Colon (tissue), 2 donors: ENCODE results near the gene ARSA.
"Not testable (repeated sequence)": the region's sequence is repeated elsewhere in the genome, so short reads cannot be mapped to it uniquely, and the experiment has no call there.

ENCODE experiments used
- FAIRE-seq: peaks from 2 replicates; lab custom pipeline; 2012; peaks lifted over from hg19 to GRCh38; lab: Jason Lieb, UNC
- donor health status: control.
- donor health status: control.

ARSA gene

DNA sequence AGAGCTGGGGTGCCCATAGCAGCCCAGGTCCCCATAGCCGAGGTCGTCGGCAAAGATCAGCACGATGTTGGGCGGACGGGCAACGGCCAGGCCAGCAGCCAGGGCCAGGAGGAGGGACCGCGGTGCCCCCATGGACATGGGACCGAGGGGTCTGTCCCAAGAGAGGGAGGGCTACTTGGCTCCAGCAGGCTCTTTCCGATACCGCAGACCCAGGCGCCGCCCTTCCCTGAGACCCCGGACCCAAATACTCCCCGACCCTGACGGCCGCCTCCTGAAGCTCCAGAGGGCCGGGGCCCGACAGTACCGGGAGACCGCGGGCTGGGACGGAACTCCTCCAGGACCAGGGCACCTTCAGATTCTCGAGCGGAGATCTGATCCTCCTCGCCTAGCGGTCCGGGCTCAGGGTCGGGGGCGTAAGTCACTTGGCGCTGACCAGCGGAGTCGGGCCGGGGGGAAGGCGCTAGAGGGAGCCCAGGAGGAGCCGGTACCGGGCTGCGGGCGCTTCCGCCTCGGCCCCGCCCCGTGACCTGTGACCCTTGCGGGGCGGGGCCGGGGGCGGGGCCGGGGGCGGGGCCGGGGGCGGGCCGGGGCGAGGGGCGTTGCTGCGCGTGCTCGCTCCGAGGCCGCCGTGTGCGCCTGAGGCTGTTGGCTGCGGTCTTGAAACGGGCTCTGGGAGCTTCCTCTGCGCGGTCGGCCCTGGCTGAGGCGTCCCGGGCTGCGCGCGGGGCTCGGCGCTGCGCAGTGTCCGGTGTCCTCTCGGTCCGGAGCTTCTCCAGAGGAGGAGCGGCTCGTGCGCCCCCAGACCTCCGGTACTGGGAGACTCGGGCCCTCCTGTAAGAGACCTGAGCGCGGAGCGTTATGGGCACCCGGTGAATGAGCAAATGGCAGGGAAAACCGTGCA, at the start of gene ARSA:
Gene ARSA (minus strand): TSS at position 511 of the 901 bp plus-strand sequence. CDS start 373 bp downstream, at position 138.
- no peak for FAIRE-seq

DNA sequence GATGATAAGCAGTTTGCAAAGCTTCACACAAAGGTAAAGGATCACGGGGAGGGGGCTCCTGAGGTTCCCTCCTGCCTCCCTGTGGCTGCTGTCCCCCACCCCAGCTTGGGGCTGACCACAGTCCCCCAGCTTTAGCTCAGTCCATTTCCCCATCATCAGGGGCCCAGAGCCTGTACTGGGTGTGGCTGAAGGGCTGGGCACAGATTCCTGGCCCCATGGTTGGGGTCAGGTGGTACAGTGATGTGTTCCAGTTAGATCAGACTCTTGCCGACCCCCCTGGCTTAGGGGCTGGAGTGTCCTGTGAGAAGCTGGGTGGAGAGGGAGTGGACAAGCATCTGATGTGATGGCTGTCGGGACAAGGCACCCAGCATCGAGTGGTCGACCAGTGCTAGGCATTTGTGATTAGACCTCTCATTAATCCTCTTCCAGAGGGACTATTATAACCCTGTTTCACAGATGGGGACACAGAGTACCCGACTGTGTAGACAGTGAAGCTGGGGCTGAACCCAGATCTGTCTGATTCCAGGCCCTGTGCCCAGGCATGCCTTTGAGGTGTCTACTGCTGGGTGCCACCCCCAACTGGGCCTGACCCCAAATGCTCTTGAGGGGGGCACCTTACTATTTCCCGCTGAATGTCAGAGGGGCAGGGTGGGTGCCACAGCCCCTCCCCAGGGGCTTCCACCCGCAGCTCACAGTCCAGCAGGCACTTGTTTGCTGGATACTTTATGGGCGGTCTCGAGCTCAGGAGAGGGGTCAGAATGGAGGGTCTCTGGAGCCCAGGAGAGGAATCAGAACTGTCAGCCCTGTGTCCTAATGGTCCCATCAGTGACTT, 48.9 kb upstream of the ARSA start:
- no peak for FAIRE-seq

DNA sequence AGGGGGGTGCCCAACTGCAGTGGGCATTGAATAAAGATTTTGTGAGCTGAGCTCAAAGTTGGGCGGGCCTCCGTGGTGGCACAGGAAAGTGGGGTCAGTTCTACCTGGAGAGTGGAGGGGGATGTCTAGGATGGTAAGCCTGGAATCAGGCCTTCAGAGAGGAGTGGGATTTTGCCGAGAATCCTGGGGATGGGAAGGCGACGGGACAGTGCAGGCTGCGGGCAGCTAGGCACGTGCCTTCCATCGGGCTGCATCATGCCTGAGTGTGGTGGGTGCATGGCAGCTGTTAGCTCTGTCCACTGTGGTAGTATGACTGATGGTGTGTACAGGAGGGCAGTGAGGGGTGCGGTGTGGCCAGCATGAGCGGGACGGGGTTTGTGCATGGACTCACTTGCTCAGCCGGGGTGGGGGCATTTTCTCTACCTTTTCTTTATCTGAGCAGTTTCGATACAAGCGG, 48.3 kb upstream of the ARSA start:
- no peak for FAIRE-seq

DNA sequence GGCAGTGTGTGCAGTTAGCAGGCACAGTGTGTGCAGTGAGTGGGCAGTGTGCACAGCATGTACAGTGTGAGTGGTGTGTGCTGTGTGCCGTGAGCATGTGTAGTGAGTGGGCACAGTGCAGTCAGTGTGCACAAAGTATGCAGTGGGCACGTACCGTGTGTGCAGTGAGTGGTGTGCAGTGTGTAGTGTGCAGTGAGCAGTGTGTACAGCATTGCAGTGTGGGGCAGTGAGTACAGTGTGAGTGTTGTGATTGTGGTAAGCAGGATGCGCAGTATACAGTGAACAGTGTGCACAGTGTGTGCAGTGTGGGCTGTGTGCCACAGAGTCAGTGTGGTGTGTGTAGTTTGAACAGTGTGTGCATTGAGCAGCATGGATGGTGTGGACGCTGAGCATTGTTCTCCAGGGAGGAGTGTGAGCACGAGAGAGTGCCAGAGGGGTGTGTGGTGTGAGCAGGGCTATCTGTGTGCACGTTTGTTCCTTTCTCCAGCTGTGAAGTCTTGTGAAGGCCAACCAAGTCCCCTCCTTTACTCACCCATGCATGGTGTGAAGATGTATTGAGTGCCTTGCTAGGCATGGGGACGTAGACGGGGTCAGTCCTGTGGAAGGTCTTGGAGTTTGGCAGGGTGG, 47.7 kb upstream of the ARSA start:
- no peak for FAIRE-seq

DNA sequence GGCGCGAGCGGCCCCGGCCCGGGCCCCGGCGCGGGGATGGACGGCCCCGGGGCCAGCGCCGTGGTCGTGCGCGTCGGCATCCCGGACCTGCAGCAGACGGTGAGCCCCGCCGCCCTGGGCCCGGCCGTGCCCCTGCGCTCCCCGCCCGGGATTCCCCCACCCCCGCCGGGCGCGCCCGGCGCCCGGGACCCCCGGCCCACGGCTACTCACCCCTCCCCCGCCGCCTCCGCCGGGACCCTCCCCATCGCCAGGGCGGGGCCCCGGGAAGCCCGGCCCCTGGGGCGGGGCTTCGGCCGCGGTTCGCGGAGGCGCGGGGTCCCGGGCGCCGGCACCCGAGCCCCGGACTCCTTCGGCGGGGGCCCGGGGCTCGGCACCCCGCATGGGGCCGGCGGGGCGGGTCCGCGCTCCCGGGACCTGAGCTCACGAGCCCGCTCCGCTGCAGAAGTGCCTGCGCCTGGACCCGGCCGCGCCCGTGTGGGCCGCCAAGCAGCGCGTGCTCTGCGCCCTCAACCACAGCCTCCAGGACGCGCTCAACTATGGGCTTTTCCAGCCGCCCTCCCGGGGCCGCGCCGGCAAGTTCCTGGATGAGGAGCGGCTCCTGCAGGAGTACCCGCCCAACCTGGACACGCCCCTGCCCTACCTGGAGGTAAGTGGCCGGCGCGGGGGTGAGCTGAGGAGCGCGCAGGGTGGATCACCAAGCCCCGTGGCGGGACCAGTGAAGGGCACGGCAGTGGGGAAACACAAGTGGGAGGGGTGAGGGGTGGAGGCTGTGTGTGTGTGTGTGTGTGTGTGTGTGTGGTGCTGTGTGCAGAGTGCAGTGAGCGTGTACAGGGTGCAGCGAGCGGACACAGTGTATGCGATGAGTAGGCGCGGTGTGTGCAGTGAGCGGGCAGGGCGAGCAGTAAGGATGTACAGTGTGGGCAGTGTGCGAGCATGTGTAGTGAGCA, 46.9 kb upstream of the ARSA start:
- no peak for FAIRE-seq

DNA sequence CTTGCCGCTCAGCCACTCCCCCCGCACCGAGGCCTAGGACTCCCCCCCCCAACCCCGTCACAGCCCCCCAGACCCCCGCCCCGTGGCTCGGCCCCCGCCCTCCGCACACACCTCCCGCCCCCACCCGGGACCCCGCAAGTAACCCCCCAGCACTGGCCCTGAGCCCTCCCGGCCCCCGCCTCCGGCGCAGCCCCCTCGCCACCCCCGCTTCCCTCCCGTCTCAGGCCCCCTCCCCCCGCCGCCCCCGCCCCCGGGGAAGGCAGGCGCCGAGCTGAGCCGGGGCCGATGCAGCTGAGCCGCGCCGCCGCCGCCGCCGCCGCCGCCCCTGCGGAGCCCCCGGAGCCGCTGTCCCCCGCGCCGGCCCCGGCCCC, 46.2 kb upstream of the ARSA start:
- no peak for FAIRE-seq

DNA sequence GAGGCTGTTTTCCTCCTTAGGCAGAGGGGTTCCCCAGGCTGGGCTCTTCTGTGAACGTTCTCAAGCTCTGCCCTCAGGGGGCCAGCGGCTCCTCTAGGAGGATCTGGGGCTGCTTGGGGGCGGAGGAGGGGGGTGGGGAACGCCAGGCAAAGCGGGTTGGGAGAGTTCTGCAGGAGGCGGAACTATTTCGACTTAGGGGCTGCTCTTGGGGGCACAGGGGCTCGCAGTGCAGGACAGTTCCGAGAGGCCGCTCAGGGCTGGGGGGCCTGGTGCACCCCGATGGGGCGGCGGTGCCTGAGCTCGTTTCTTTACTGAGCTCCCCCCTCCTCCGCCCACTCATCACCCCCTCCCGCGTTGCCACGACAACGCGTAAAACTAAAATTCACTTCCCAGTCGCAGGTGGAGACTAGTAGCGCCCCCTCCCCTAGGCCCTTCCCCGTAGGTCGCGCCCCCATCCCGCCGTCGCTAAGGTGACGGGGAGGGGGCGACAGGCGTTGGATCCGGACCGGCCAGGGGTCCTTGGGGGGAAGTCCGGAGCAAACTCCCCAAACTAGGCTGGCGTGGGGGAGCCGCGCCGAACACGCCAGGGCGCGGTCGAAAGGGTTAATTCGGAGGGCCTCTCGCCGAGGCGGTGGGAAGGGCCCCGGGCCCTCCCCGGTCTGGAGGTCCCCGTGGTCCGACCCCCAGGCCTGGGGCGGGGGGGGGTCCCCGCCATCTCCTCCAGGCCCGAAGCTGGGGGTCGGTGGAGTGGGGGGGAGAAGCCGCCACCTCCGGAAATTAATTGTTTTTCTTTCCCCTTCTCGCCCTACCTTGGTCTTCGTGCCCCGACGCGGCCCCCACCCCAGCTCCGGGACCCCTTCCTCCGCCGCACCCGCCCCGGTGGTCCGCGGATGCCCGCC, 45.5 kb upstream of the ARSA start:
- FAIRE-seq, result no peak

DNA sequence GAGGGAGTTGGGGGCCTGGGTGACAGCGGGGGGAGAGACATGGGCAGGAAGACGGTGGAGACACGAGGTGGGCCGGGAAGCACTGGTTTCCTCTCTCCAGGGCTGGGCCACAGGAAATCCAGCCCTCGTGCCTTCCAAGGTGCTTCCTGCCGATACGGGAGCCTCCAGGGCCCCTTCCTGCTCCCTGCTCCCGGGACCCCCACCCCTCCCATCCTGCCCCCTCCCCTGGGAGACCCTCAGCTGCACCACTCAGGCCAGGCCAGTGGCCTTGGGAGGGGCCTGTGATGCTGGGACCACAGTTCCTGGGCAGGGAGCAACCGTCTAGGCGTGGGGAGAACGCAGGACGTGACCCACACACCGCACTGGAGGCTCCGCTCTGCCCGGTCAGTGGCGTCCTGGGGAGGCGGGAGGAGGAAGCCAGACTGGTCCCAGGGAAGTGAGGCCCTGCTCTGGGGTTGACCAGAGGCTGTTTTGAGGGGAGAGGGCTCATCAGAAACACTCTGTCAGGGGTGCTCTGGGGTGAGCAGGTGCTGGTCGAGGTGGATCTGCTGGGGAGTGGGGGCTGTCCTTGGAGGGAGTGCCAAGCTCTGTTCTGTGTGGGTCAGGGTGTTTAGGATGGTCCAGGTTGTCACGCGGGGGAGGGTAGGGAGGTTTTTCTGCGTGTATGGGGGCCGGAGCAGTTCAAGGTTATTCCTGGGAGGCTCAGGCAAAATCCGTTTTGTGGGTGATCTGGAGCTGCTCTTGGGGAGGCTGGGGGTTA, 44.7 kb upstream of the ARSA start, which contains the start of gene SHANK3:
Gene SHANK3 (plus strand): TSS at position 353 of the 760 bp plus-strand sequence.
- no peak for FAIRE-seq

DNA sequence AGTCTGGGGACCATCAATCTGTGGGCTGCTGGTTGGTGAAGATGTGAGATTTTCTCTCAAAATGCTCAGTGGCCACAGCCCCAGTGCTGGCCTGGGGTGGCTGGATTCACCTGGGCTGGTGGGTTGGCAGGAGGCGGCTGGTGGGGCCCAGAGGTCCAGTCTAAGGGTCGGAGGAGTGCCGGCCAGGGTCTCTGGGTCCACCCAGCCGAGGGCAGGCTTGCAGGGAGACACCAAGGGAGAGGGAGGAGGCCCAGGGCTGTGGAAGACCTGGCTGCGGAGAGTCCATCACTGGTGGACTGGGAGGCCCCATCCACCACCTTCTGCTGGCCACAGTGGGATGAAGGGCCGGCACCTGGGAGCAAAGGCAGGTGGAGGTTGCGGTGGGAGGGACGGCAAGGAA, 44.1 kb upstream of the ARSA start:
- no peak for FAIRE-seq

DNA sequence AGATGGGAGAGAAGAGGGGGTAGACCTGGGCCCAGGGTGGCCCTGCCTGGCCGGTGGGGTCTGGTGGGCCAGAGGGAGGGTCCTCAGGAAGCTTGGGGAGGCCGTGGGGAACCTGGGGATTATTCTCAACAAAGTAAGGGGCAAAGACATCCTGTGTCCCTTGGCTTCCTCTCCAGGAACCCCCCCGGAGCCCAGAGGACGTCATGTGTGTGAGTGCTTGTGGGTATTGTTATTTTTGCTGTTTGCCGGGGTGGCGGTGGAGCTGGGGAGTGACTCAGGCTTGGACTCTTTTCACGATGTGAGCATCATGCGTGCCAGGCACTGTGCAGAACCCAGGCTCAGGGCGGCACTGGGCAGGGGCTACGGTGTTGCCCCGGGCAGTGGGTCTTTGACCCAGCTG, 43.7 kb upstream of the ARSA start:
- FAIRE-seq, result no peak

DNA sequence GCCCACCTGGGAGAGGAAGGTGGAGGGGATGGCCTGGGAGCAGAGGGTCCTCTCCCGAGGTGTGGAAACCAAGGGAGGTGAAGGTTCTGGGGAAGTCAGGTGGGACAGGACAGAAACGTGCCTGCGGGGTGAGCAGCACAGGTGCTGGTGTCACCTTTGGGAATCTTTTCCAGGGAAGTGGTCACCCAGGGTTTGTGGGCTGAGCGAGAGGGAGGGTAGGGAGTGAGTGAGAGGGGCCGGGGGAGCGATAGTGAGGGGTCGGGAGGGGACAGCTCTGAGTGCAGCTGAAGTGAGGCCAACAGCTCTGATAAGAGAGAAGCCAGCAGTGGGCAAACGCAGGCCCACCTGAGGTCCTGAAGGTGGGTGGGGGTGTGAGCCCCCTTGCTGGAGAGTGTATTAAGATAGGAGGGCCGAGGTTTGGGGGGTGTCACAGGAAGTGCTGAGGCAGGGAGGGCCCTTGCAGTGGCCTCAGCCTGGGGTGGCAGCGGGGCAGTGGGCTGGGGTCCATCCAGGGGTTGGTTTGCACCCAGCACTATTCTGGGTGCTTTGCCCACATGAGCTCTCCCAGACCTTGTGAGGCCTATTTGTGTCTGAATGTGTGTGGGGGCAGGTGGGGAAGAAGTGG, 43.1 kb upstream of the ARSA start:
- FAIRE-seq, result no peak

DNA sequence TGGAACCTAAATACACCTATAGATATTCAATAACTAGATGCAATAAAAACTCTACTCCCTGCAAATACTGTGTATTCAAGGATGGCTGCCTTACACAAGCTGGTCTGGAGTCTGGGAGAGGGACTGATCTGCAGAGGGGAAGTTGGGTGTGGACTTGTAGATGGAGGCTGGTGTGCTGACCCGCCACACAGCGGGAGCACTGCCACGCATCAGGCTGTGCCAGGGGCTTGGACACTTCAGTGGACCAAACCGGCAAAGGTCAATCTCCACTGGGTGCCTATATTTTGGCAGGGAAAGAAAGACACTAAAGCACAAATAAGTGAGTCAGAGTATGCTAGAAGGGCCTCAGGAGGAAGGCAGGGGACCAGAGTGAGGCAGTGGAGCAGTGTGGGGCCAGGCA, 42.6 kb upstream of the ARSA start:
- no peak for FAIRE-seq

DNA sequence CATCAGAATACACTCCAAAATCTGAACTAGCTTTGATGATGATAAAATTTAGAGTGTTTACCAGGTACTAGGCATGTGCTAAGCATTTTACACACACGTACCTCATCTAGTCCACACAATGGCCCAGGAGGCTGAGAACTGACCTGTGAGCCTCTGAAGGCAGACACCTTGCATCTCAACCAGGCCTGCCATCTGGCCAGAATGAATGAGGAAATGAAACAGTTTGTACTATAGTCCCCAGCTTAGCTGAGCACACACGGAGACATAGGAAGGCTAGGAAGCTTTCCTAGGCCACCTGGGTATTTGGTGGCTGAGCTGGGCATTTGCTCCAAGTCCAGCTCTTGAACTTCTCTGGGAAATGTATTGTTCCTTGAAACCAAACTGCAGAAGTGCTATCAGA, 37.8 kb upstream of the ARSA start:
- no peak for FAIRE-seq

DNA sequence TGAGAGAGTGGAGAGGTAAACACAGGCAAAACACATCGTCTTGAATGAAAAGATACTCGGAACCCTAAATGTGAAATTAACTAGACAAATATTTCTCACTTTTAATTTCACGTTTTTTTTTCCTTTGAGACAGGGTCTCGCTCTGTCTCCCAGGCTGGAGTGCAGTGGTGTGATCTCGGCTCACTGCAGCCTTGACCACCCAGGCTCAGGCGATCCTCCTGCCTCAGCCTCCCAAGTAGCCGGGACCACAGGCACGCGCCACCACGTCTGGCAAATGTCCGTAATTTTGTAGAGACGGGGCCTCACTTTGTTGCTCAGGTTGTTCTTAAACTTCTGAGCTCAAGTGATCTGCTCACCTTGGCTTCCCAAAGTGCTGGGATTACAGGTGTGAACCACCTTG, 37.3 kb upstream of the ARSA start:
- FAIRE-seq, result no peak

DNA sequence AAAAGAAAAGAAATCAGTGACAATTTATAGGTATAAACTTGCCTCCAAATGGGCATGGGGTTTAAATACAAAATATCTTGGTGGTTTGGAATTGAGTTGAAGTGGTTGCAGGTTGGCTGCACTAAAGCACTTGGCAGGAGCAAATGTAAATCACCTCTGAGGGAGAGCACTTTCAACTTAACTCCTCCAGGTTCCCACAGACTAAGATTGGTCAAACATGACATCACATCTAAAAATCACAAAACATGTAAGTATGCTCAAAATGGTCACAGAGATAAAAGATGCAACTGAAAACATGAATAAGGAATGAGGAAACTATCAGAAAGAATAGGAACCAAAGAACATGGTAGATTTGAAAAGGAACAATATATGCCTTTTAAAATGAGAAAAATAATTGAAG, 32.4 kb upstream of the ARSA start:
- no peak for FAIRE-seq

DNA sequence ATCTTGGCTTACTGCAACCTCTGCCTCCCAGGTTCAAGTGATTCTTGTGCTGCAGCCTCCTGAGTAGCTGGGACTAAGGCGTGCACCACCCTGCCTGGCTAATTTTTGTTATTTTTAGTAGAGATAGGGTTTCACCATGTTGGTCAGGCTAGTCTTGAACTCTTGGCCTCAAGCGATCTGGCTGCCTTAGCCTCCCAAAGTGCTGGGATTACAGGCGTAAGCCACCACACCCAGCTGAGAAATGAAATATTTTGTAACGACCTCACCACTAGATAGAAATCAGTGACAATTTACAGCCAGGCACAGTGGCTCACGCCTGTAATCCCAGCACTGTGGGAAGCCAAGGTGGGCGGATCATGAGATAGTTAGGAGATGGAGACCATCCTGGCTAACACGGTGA, 31.8 kb upstream of the ARSA start:
- not testable (repeated sequence) for FAIRE-seq

DNA sequence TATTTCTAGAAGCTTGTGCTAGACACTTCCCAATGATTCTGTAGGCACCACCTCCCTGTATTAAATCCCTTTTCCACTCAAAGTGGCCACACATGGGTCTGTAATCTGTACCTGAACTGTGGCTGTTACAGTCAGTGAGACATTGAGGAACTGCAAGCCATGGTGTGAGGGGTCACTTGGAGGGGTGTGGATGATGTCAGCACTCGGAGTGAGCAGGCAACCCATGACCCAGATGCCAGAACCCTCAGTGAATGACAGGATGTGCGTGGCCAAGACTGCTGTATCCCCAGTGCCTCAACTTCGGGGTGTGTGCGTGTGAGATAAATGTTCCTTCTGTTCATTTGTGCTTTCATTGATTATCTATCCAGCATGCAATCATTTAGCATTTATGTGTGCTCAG, 30.0 kb upstream of the ARSA start:
- no peak for FAIRE-seq

DNA sequence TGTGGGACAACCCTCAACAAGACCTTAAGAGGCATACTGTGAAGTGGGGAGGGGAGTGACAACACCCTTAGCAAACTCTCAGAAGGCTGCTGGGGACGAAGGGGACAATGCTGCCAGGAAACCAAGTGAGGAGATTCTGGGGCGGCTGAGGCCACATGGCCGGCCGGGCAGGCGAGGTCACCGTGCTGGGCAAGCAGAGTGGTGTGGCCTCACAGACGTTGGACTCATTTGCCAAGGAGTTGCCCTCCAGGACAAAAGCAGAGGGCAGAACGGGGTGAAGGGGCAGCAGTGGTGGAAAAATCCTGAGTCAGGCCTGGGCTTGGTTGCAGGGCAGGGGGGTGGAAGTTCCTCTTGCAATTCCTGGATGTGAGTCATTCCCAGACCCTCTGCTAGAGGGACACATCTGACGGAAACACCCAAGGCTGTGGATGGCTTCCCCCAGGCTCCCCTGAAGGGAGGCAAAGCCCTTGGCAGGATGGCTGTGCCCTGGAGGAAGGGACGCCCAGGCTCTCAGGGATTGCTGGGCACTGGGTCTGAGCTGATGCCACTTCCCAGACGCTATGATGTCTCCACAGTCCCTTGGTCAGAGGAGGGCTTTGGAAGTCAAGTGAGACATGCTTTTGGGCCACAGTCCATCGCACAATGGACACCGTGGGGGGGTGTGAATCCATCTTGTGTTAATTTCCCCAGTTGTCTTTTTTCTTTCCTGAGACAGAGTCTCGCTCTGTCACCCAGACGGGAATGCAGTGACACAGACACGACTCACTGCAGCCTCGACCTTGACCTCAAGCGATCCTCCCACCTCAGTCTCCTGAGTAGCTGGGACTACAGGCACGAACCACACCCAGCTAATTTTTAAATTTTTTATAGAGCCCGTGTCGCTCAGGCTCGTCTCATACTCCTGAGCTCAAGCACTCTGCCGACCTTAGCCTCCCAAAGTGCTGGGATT, 28.4 kb upstream of the ARSA start:
- no peak for FAIRE-seq
